Measurements from ENCODE around the gene DRG2.

The DRG2 gene

GRCh38 chr17:18138065-18138749 lies 50.5 kb downstream of the DRG2 start:
- Histone ChIP-seq H3K27ac (replicated peaks) (no peak overlapping the region), H3K27me3 (ENCODE audit: insufficient read depth, poor library complexity, severe bottlenecking) (no peaks in the 10 kb centered on the region), H3K4me3 (replicated peaks; ENCODE audit: insufficient read depth, low read length) (no peak overlapping the region)
- DNase-seq (ENCODE audit: low read depth in 1 of 2, low spot score in 1 of 2) = no peak
- TF ChIP-seq, protein P1, sequence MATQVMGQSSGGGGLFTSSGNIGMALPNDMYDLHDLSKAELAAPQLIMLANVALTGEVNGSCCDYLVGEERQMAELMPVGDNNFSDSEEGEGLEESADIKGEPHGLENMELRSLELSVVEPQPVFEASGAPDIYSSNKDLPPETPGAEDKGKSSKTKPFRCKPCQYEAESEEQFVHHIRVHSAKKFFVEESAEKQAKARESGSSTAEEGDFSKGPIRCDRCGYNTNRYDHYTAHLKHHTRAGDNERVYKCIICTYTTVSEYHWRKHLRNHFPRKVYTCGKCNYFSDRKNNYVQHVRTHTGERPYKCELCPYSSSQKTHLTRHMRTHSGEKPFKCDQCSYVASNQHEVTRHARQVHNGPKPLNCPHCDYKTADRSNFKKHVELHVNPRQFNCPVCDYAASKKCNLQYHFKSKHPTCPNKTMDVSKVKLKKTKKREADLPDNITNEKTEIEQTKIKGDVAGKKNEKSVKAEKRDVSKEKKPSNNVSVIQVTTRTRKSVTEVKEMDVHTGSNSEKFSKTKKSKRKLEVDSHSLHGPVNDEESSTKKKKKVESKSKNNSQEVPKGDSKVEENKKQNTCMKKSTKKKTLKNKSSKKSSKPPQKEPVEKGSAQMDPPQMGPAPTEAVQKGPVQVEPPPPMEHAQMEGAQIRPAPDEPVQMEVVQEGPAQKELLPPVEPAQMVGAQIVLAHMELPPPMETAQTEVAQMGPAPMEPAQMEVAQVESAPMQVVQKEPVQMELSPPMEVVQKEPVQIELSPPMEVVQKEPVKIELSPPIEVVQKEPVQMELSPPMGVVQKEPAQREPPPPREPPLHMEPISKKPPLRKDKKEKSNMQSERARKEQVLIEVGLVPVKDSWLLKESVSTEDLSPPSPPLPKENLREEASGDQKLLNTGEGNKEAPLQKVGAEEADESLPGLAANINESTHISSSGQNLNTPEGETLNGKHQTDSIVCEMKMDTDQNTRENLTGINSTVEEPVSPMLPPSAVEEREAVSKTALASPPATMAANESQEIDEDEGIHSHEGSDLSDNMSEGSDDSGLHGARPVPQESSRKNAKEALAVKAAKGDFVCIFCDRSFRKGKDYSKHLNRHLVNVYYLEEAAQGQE (IDR thresholded peaks at IDR 0.05; ENCODE audit: insufficient replicate concordance, low read depth) = no peak
- no peak for TF ChIP-seq CTCF (IDR thresholded peaks at IDR 0.05; ENCODE audit: insufficient read depth, low read length)
- TF ChIP-seq GABPA (IDR thresholded peaks at IDR 0.05; ENCODE audit: low read depth) = no peak
- TF ChIP-seq SPI1 (IDR thresholded peaks at IDR 0.05; ENCODE audit: borderline replicate concordance, low read depth) = no peak
- TF ChIP-seq POLR2AphosphoS5 (IDR thresholded peaks at IDR 0.05; ENCODE audit: low read depth) = no peak

DNA sequence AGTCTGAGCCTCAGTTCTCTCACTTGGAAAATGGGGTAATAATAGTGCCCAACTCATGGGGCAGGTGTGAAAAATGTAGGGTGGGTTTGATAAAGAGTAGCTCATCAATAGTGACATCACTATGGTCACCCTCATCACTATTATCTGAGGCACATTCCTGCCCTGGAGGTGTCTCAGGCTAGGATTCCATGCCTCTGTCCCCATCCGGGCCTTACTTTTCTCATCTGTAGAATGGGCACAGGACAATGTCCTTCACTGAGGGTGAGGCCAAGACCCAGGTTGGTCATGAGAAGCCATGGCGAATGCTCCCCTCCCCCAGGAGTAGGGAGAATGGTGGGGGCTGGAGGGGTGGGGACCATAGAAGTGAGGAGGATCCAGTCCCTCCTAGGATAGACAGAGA lies 51.3 kb downstream of the DRG2 start:
- no peak for DNase-seq (ENCODE audit: low read depth in 1 of 2, low spot score in 1 of 2)
- Histone ChIP-seq H3K27ac (replicated peaks) (no peak overlapping the region), H3K4me3 (replicated peaks; ENCODE audit: insufficient read depth, low read length) (no peak overlapping the region), H3K27me3 (ENCODE audit: insufficient read depth, poor library complexity, severe bottlenecking) (no peaks in the 10 kb centered on the region)
- TF ChIP-seq GABPA (IDR thresholded peaks at IDR 0.05; ENCODE audit: low read depth) = no peak
- no peak for TF ChIP-seq POLR2AphosphoS5 (IDR thresholded peaks at IDR 0.05; ENCODE audit: low read depth)
- TF ChIP-seq SPI1 (IDR thresholded peaks at IDR 0.05; ENCODE audit: borderline replicate concordance, low read depth) = no peak
- TF ChIP-seq, protein P1 (IDR thresholded peaks at IDR 0.05; ENCODE audit: insufficient replicate concordance, low read depth) = no peak
- TF ChIP-seq CTCF (IDR thresholded peaks at IDR 0.05; ENCODE audit: insufficient read depth, low read length) = no peak

- no peak for TF ChIP-seq CTCF (IDR thresholded peaks at IDR 0.05; ENCODE audit: insufficient read depth, low read length)
- no peaks in the 10 kb centered on the region for H3K27me3 ChIP-seq (ENCODE audit: insufficient read depth, poor library complexity, severe bottlenecking)
- DNase-seq (ENCODE audit: low read depth in 1 of 2, low spot score in 1 of 2) = no peak
- H3K27ac ChIP-seq (replicated peaks) = no peak overlapping the region
- no peak overlapping the region for H3K4me3 ChIP-seq (replicated peaks; ENCODE audit: insufficient read depth, low read length)
Observed at GRCh38 chr17:18139498-18139897, 51.8 kb downstream of the DRG2 start.

DNA sequence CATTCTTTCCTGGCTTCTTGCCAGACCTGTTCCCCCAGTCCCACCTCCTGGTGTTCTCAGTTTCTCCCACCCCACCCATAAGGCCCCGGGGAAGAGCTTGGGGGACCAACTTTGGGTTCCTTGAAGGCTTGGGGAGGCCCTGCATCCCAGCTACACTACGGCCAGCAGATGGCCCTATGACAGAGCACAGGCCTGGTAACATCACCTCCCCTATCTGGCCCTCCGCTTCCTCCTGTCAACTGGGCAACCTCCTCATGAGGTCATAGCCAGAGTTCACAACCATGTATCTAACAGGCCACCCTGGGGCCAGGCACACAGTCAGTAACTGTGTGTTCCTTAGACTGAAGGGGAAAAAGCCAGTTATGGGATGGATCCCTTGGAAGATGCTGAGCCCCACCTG lies 52.2 kb downstream of the DRG2 start:
- no peaks in the 10 kb centered on the region for H3K27me3 ChIP-seq (ENCODE audit: insufficient read depth, poor library complexity, severe bottlenecking)
- DNase-seq (ENCODE audit: low read depth in 1 of 2, low spot score in 1 of 2) = no peak
- no peak overlapping the region for H3K4me3 ChIP-seq (replicated peaks; ENCODE audit: insufficient read depth, low read length)
- no peak overlapping the region for H3K27ac ChIP-seq (replicated peaks)
- TF ChIP-seq POLR2AphosphoS5 (IDR thresholded peaks at IDR 0.05; ENCODE audit: low read depth) = no peak
- no peak for TF ChIP-seq CTCF (IDR thresholded peaks at IDR 0.05; ENCODE audit: insufficient read depth, low read length)
- TF ChIP-seq GABPA (IDR thresholded peaks at IDR 0.05; ENCODE audit: low read depth) = no peak
- no peak for TF ChIP-seq SPI1 (IDR thresholded peaks at IDR 0.05; ENCODE audit: borderline replicate concordance, low read depth)
- TF ChIP-seq, protein P1 (IDR thresholded peaks at IDR 0.05; ENCODE audit: insufficient replicate concordance, low read depth) = no peak

Data from HL-60 (cell line).